ENCODE data around the gene LRRC49. TPM values are rescaled to one million over a fixed set of nuclear protein-coding genes. Genes with fewer than 3 reads are reported as not detected.

The LRRC49 gene
- total and polyA plus RNA-seq, 4 donors: 32.5 to 92.5 (median 55.9) TPM

GRCh38 chr15:71055461-71055860 is 162.8 kb downstream of the LRRC49 start:
- Histone ChIP-seq H3K9me3 (ENCODE audit: control insufficient read depth, insufficient read depth, low read length) (peaks cover 3% of the 10 kb centered on the region), H3K36me3 (ENCODE audit: control insufficient read depth, insufficient read depth, low read length) (peaks cover 3% of the 10 kb centered on the region), H3K4me3 (ENCODE audit: low read depth, low read length) (no peak overlapping the region), H3K27ac (ENCODE audit: low read depth, low read length) (no peak overlapping the region), H3K27me3 (ENCODE audit: control insufficient read depth, insufficient read depth, low read length) (no peaks in the 10 kb centered on the region), H3K4me1 (ENCODE audit: control insufficient read depth, insufficient read depth, low read length) (no peaks in the 10 kb centered on the region)
- WGBS (ENCODE audit: insufficient coverage): no CpG with 5 or more reads among the region's 1 CpG
- DNase-seq (ENCODE audit: low read depth in 4 of 6, low spot score in 6 of 6): no peak

GRCh38 chr15:71056111-71056510 is 163.5 kb downstream of the LRRC49 start:
- H3K27ac ChIP-seq (ENCODE audit: low read depth, low read length): no peak overlapping the region
- no peaks in the 10 kb centered on the region for H3K36me3 ChIP-seq (ENCODE audit: control insufficient read depth, insufficient read depth, low read length)
- H3K9me3 ChIP-seq (ENCODE audit: control insufficient read depth, insufficient read depth, low read length): peaks cover 3% of the 10 kb centered on the region
- no peak overlapping the region for H3K4me3 ChIP-seq (ENCODE audit: low read depth, low read length)
- no peak for DNase-seq (ENCODE audit: low read depth in 4 of 6, low spot score in 6 of 6)
- H3K4me1 ChIP-seq (ENCODE audit: control insufficient read depth, insufficient read depth, low read length): no peaks in the 10 kb centered on the region
- H3K27me3 ChIP-seq (ENCODE audit: control insufficient read depth, insufficient read depth, low read length): no peaks in the 10 kb centered on the region

GRCh38 chr15:71057143-71057542 is 164.5 kb downstream of the LRRC49 start:
- no peak overlapping the region for H3K27ac ChIP-seq (ENCODE audit: low read depth, low read length)
- H3K27me3 ChIP-seq (ENCODE audit: control insufficient read depth, insufficient read depth, low read length): no peaks in the 10 kb centered on the region
- H3K9me3 ChIP-seq (ENCODE audit: control insufficient read depth, insufficient read depth, low read length): peaks cover 3% of the 10 kb centered on the region
- H3K4me1 ChIP-seq (ENCODE audit: control insufficient read depth, insufficient read depth, low read length): no peaks in the 10 kb centered on the region
- no peak overlapping the region for H3K4me3 ChIP-seq (ENCODE audit: low read depth, low read length)
- no peak for DNase-seq (ENCODE audit: low read depth in 4 of 6, low spot score in 6 of 6)
- no peaks in the 10 kb centered on the region for H3K36me3 ChIP-seq (ENCODE audit: control insufficient read depth, insufficient read depth, low read length)

- peaks cover 3% of the 10 kb centered on the region for H3K9me3 ChIP-seq (ENCODE audit: control insufficient read depth, insufficient read depth, low read length)
- no peak overlapping the region for H3K4me3 ChIP-seq (ENCODE audit: low read depth, low read length)
- no CpG with 5 or more reads among the region's 3 CpGs for WGBS (ENCODE audit: insufficient coverage)
- H3K36me3 ChIP-seq (ENCODE audit: control insufficient read depth, insufficient read depth, low read length): no peaks in the 10 kb centered on the region
- no peaks in the 10 kb centered on the region for H3K4me1 ChIP-seq (ENCODE audit: control insufficient read depth, insufficient read depth, low read length)
- H3K27me3 ChIP-seq (ENCODE audit: control insufficient read depth, insufficient read depth, low read length): no peaks in the 10 kb centered on the region
- H3K27ac ChIP-seq (ENCODE audit: low read depth, low read length): no peak overlapping the region
- DNase-seq (ENCODE audit: low read depth in 4 of 6, low spot score in 6 of 6): no peak
Measured at GRCh38 chr15:71057581-71057980, 165.0 kb downstream of the LRRC49 start.

GRCh38 chr15:71060983-71061382 is 168.4 kb downstream of the LRRC49 start:
- H3K27ac ChIP-seq (ENCODE audit: low read depth, low read length): no peak overlapping the region
- H3K36me3 ChIP-seq (ENCODE audit: control insufficient read depth, insufficient read depth, low read length): no peaks in the 10 kb centered on the region
- H3K4me1 ChIP-seq (ENCODE audit: control insufficient read depth, insufficient read depth, low read length): no peaks in the 10 kb centered on the region
- no peaks in the 10 kb centered on the region for H3K27me3 ChIP-seq (ENCODE audit: control insufficient read depth, insufficient read depth, low read length)
- peaks cover 3% of the 10 kb centered on the region for H3K9me3 ChIP-seq (ENCODE audit: control insufficient read depth, insufficient read depth, low read length)
- no peak for DNase-seq (ENCODE audit: low read depth in 4 of 6, low spot score in 6 of 6)
- no peak overlapping the region for H3K4me3 ChIP-seq (ENCODE audit: low read depth, low read length)
- WGBS (ENCODE audit: insufficient coverage): no CpG with 5 or more reads among the region's 1 CpG

- H3K4me1 ChIP-seq (ENCODE audit: control insufficient read depth, insufficient read depth, low read length): no peaks in the 10 kb centered on the region
- 98% methylated on average over 4 of the region's 5 CpGs for WGBS (ENCODE audit: insufficient coverage)
- no peaks in the 10 kb centered on the region for H3K27me3 ChIP-seq (ENCODE audit: control insufficient read depth, insufficient read depth, low read length)
- no peaks in the 10 kb centered on the region for H3K36me3 ChIP-seq (ENCODE audit: control insufficient read depth, insufficient read depth, low read length)
- no peak for DNase-seq (ENCODE audit: low read depth in 4 of 6, low spot score in 6 of 6)
- H3K27ac ChIP-seq (ENCODE audit: low read depth, low read length): no peak overlapping the region
- H3K4me3 ChIP-seq (ENCODE audit: low read depth, low read length): no peak overlapping the region
- H3K9me3 ChIP-seq (ENCODE audit: control insufficient read depth, insufficient read depth, low read length): no peaks in the 10 kb centered on the region
Measured at GRCh38 chr15:71066983-71067382, 174.4 kb downstream of the LRRC49 start.

GRCh38 chr15:71069693-71070092 is 177.1 kb downstream of the LRRC49 start:
- DNase-seq (ENCODE audit: low read depth in 4 of 6, low spot score in 6 of 6): no peak
- Histone ChIP-seq H3K36me3 (ENCODE audit: control insufficient read depth, insufficient read depth, low read length) (no peaks in the 10 kb centered on the region), H3K4me1 (ENCODE audit: control insufficient read depth, insufficient read depth, low read length) (no peaks in the 10 kb centered on the region), H3K9me3 (ENCODE audit: control insufficient read depth, insufficient read depth, low read length) (peaks cover 6% of the 10 kb centered on the region), H3K27ac (ENCODE audit: low read depth, low read length) (no peak overlapping the region), H3K4me3 (ENCODE audit: low read depth, low read length) (no peak overlapping the region), H3K27me3 (ENCODE audit: control insufficient read depth, insufficient read depth, low read length) (no peaks in the 10 kb centered on the region)
- 100% methylated on average over 1 of the region's 2 CpGs for WGBS (ENCODE audit: insufficient coverage)

- H3K4me3 ChIP-seq (ENCODE audit: low read depth, low read length): no peak overlapping the region
- H3K36me3 ChIP-seq (ENCODE audit: control insufficient read depth, insufficient read depth, low read length): no peaks in the 10 kb centered on the region
- DNase-seq (ENCODE audit: low read depth in 4 of 6, low spot score in 6 of 6): no peak
- H3K27ac ChIP-seq (ENCODE audit: low read depth, low read length): no peak overlapping the region
- no peaks in the 10 kb centered on the region for H3K27me3 ChIP-seq (ENCODE audit: control insufficient read depth, insufficient read depth, low read length)
- H3K9me3 ChIP-seq (ENCODE audit: control insufficient read depth, insufficient read depth, low read length): peaks cover 6% of the 10 kb centered on the region
- H3K4me1 ChIP-seq (ENCODE audit: control insufficient read depth, insufficient read depth, low read length): no peaks in the 10 kb centered on the region
Measured at GRCh38 chr15:71071529-71071928, 178.9 kb downstream of the LRRC49 start.

- Histone ChIP-seq H3K36me3 (ENCODE audit: control insufficient read depth, insufficient read depth, low read length) (no peaks in the 10 kb centered on the region), H3K9me3 (ENCODE audit: control insufficient read depth, insufficient read depth, low read length) (peaks cover 6% of the 10 kb centered on the region), H3K4me1 (ENCODE audit: control insufficient read depth, insufficient read depth, low read length) (no peaks in the 10 kb centered on the region), H3K4me3 (ENCODE audit: low read depth, low read length) (no peak overlapping the region), H3K27ac (ENCODE audit: low read depth, low read length) (no peak overlapping the region), H3K27me3 (ENCODE audit: control insufficient read depth, insufficient read depth, low read length) (no peaks in the 10 kb centered on the region)
- 93% methylated on average over 6 of the region's 6 CpGs for WGBS (ENCODE audit: insufficient coverage)
- no peak for DNase-seq (ENCODE audit: low read depth in 4 of 6, low spot score in 6 of 6)
Measured at GRCh38 chr15:71072423-71072822, 179.8 kb downstream of the LRRC49 start.

GRCh38 chr15:71078506-71079207 is 186.0 kb downstream of the LRRC49 start:
- DNase-seq (ENCODE audit: low read depth in 4 of 6, low spot score in 6 of 6): no peak
- H3K36me3 ChIP-seq (ENCODE audit: control insufficient read depth, insufficient read depth, low read length): no peaks in the 10 kb centered on the region
- H3K4me1 ChIP-seq (ENCODE audit: control insufficient read depth, insufficient read depth, low read length): no peaks in the 10 kb centered on the region
- H3K27ac ChIP-seq (ENCODE audit: low read depth, low read length): no peak overlapping the region
- WGBS (ENCODE audit: insufficient coverage): 63% methylated on average over 3 of the region's 6 CpGs
- H3K27me3 ChIP-seq (ENCODE audit: control insufficient read depth, insufficient read depth, low read length): no peaks in the 10 kb centered on the region
- H3K9me3 ChIP-seq (ENCODE audit: control insufficient read depth, insufficient read depth, low read length): peaks cover 6% of the 10 kb centered on the region
- H3K4me3 ChIP-seq (ENCODE audit: low read depth, low read length): no peak overlapping the region
